HUES48 (cell line): ENCODE measurements around the gene TBC1D4.
A peak's percentile ranks its signal among the peaks of the same experiment; 100 is the strongest.
"Not testable (repeated sequence)": the region's sequence is repeated elsewhere in the genome, so short reads cannot be mapped to it uniquely, and the experiment has no call there.

Source experiments
- H3K27ac ChIP-seq: one replicate; pipeline ENCODE4 v1.7.0; 2013; ENCODE audit warnings: low read depth, low read length, inconsistent platforms
- H3K27me3 ChIP-seq: 2 replicates; pipeline ENCODE4 v1.6.1; 2013; ENCODE audit warnings: mild to moderate bottlenecking, low read length; ENCODE audit not compliant: control insufficient read depth, insufficient read depth
- H3K36me3 ChIP-seq: 2 replicates; pipeline ENCODE4 v1.6.1; 2013; ENCODE audit warnings: low read length; ENCODE audit not compliant: control insufficient read depth, insufficient read depth
- H3K4me1 ChIP-seq: 2 replicates; pipeline ENCODE4 v1.6.1; 2013; ENCODE audit warnings: mild to moderate bottlenecking, low read length; ENCODE audit not compliant: control insufficient read depth, insufficient read depth
- H3K4me3 ChIP-seq: 2 replicates; pipeline ENCODE4 v1.5.1; 2013; ENCODE audit warnings: mild to moderate bottlenecking, low read depth, low read length
- H3K9ac ChIP-seq: 2 replicates; pipeline ENCODE4 v1.6.1; 2013; ENCODE audit warnings: mild to moderate bottlenecking, low read depth, low read length, moderate library complexity
- H3K9me3 ChIP-seq: 2 replicates; pipeline ENCODE4 v1.6.1; 2013; ENCODE audit warnings: low read length; ENCODE audit not compliant: control insufficient read depth, insufficient read depth

Gene TBC1D4

DNA sequence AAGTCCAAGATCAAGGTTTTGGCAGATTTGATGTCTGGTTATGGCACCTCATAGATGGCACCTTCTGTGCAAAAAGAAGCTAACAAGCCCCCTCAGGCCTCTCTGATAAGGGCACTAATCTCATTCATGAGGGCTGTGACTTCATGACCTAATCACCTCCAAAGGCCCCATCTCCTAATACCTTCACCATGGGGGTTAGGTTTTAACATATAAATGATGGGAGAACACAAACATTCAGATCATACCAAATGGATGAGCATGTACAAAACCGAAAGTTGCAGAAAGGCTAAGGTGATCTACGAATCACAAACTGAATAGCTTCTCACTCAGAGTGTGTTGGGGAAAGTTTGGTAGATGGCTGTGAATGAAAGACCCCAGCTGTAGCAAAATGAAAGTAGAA, 217.4 kb downstream of the TBC1D4 start:
- Histone ChIP-seq H3K36me3 (no peaks in the 10 kb centered on the region), H3K9ac (no peak overlapping the region), H3K27ac (peak overlapping the region; percentile 14), H3K4me3 (no peak overlapping the region), H3K9me3 (no peaks in the 10 kb centered on the region), H3K4me1 (no peaks in the 10 kb centered on the region), H3K27me3 (no peaks in the 10 kb centered on the region)

DNA sequence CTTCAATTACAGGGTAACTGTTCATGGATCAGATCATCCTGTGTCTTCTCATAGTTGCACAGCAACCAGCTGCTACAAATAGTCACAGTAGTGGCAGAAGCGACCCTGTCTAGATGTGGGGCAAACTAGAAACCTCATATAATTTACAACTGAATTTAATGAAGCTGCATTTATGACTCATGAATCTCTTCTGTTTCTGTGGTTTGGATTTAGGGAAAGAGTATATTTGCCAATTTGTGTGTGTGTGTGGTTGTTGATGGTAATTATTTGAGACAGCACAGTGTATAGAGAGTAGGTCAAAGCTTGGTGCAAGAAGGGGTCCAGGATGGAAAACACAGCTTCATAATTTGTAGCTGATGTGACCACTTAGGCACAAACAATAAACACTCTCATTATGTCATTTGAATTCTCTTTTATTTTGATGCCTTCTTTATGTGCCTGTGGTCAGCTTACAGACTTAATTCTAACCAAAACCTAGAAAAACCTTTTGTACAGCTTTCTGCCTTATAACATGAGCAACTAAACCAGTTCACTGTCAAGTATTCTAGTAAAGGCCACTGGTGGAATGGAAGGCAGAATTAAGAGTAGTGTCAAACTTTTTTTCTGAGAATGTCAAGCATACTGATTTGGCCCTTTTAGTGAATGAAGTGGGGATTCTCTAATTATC, 218.1 kb downstream of the TBC1D4 start:
- Histone ChIP-seq H3K27ac (no peak overlapping the region), H3K9ac (no peak overlapping the region), H3K27me3 (no peaks in the 10 kb centered on the region), H3K36me3 (no peaks in the 10 kb centered on the region), H3K9me3 (no peaks in the 10 kb centered on the region), H3K4me3 (no peak overlapping the region), H3K4me1 (no peaks in the 10 kb centered on the region)

DNA sequence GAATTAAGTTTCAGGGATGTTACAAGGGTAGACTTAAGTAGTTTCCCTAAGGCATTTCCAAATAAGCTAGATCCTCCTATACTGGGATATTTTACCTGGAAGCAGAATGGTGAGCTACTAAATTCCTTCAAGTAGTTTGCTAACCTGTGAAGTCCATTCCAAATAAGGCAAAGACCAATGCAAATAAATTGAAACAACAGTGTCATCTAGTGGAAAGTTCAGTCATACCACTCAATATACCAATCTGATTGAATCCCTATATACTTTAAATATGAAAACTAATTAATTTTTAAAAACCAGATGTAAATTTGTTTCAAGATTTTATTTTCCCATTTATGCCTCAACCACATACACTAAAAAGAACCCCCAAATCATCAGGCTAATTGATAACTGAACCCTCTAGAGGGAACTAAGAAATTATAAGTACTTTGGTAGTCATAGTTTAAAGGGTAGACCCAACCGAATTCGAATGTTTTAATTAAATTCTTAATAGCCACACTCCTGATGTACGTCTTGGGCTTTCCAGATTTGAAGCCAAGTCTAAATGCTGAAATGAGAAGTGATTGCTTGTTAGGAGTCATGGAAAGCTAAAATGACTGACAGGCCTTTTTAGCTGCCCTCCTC, 223.7 kb downstream of the TBC1D4 start:
- Histone ChIP-seq H3K27ac (no peak overlapping the region), H3K27me3 (no peaks in the 10 kb centered on the region), H3K9me3 (no peaks in the 10 kb centered on the region), H3K36me3 (no peaks in the 10 kb centered on the region), H3K9ac (no peak overlapping the region), H3K4me1 (no peaks in the 10 kb centered on the region), H3K4me3 (no peak overlapping the region)

DNA sequence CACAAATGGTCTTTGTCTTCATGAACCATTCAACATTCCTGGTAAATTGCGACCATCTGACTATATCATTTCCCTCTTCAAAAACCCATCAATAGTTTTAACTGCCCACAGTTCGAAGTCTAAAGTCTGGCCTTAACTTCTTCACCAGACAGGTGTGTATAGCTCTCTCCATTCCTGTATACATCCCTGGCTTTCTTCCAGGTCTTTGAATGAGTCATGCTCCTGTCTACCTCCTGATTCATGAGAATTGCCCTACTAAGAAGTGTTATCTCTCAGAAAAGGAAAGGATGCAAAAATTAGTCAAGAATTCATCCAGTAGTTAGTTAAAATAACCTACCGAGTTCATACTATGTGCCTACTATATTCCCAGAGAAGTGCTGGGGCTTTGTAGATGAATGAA, 225.0 kb downstream of the TBC1D4 start:
- H3K4me3 ChIP-seq: no peak overlapping the region
- no peak overlapping the region for H3K9ac ChIP-seq
- H3K36me3 ChIP-seq: no peaks in the 10 kb centered on the region
- H3K27me3 ChIP-seq: no peaks in the 10 kb centered on the region
- no peaks in the 10 kb centered on the region for H3K9me3 ChIP-seq
- no peak overlapping the region for H3K27ac ChIP-seq
- H3K4me1 ChIP-seq: no peaks in the 10 kb centered on the region

DNA sequence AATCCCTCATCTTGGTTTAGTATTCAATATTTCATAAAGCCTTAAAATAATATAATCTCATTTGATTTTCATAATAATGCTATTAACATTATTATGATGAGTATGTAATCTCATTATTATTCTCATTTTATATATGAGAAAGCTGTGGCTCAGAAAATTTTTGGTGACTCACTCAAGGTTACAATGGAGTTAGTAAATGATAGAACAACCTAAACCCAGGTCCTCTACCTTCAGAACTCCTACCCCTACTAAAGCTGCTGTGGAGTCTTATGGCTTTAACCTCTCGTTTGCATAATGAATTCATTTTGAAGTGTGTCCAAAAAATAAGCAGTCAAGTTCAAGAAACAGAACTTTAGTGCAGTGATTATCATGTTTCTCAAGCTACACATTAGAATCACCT, 226.3 kb downstream of the TBC1D4 start:
- Histone ChIP-seq H3K27ac (no peak overlapping the region), H3K4me1 (no peaks in the 10 kb centered on the region), H3K9me3 (no peaks in the 10 kb centered on the region), H3K27me3 (no peaks in the 10 kb centered on the region), H3K9ac (no peak overlapping the region), H3K4me3 (no peak overlapping the region), H3K36me3 (no peaks in the 10 kb centered on the region)

DNA sequence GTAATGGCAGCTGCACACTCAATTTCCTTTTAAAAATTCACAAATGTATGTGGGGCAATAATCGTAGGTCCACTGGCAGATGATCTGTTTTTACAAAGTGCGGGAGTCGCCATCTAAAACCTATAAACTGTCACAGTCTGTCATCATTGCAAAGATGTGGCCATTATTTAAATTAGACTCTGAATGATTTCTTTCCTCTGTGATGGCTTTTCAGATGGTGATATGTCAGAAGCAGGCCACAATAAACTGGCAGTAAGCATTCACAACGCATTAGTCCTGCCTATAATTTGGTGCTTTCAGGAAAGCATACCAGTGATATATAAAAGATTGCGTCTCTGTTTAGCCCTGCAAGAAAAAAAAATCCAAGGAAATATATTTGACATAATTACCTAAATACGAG, 226.8 kb downstream of the TBC1D4 start:
- no peaks in the 10 kb centered on the region for H3K9me3 ChIP-seq
- H3K27me3 ChIP-seq: no peaks in the 10 kb centered on the region
- H3K36me3 ChIP-seq: no peaks in the 10 kb centered on the region
- H3K9ac ChIP-seq: no peak overlapping the region
- H3K4me1 ChIP-seq: no peaks in the 10 kb centered on the region
- no peak overlapping the region for H3K4me3 ChIP-seq
- no peak overlapping the region for H3K27ac ChIP-seq

DNA sequence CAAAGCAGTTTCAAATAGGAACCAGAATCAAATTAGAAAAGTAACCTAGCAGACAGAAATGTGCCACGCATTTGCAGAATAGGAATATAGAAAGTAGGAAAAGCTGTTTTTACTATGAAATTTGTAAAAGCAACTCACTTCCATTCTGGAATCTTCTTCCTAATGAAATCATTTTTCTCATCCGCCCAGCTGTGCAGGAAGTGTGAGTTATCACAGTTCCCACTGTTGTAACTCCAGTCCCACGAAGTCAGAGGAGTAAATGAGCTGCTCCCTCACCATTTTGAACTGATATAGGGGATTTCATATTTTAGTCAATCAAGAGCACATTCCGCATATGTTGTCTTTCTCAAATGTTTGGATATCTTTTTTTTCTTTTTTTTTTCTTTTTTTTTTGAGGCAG, 230.8 kb downstream of the TBC1D4 start:
- H3K27me3 ChIP-seq: no peaks in the 10 kb centered on the region
- no peak overlapping the region for H3K4me3 ChIP-seq
- no peaks in the 10 kb centered on the region for H3K36me3 ChIP-seq
- H3K27ac ChIP-seq: no peak overlapping the region
- no peak overlapping the region for H3K9ac ChIP-seq
- peaks cover 10% of the 10 kb centered on the region for H3K9me3 ChIP-seq
- H3K4me1 ChIP-seq: no peaks in the 10 kb centered on the region

DNA sequence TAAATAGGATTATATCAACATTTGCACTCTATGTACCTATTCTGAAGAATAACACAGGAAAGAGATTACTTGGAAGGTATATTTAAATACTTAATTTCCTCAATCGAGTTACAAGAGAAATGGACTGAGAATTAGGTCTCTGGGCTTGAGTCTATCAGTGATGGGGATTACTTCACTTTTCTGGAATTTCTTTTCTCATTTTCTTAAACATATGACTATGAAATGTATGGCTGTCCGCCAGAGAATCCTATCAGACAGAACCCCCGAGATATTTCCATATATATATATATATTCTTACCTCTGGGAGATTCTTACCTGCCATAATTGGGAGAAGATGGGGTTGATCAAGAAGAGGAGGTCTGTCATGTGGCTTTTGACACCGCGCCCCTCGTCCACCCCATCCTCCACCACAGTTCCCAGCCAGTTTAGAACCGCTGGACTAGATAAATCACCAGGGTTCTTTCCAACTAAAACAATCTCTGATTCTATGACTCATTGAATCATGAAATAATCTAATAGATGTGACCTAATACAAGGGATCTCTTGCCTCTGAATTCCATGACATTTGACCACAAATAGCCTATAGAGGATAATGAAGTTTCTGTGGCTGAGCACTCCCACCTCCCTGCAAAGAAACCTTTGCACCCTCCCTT, 231.3 kb downstream of the TBC1D4 start:
- H3K9me3 ChIP-seq: peaks cover 10% of the 10 kb centered on the region

DNA sequence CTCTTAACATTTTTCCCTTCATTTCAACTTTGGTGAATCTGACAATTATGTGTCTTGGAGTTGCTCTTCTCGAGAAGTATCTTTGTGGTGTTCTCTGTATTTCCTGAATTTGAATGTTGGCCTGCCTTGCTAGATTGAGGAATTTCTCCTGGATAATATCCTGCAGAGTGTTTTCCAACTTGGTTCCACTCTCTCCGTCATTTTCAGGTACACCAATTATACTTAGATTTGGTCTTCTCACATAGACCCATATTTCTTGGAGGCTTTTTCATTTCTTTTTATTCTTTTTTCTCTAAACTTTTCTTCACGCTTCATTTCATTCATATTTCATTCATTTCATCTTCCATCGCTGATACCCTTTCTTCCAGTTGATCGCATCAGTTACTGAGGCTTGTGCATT, 236.4 kb downstream of the TBC1D4 start:
- not testable (repeated sequence) for H3K4me3 ChIP-seq, H3K27me3 ChIP-seq, H3K9ac ChIP-seq, H3K9me3 ChIP-seq, H3K4me1 ChIP-seq, H3K27ac ChIP-seq, H3K36me3 ChIP-seq

More for the DNA sequence above, 231.3 kb downstream of the TBC1D4 start:
- Histone ChIP-seq H3K27me3 (no peaks in the 10 kb centered on the region), H3K36me3 (no peaks in the 10 kb centered on the region), H3K4me1 (no peaks in the 10 kb centered on the region), H3K4me3 (no peak overlapping the region), H3K9ac (no peak overlapping the region), H3K27ac (no peak overlapping the region)

DNA sequence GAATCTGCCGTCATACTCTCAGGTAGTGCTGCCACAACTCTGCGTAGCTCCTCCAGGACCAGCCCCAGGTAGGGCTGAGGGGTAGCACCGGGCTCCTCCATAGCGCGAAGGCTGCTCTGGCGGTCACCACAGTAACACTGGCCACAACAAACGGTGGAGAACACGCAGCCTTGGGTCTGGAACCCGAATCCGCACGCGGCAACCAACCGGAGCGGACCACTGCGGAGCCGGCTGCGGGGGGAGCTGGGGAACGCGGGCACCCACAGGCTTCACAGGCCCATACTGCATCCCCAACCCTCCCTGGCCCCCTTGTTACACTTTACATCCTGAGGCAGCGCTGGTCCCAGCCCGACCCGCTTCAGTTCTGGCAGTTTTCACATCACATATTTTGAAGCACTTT, 241.7 kb downstream of the TBC1D4 start:
- not testable (repeated sequence) for H3K9me3 ChIP-seq, H3K4me3 ChIP-seq, H3K27ac ChIP-seq, H3K9ac ChIP-seq, H3K36me3 ChIP-seq, H3K4me1 ChIP-seq, H3K27me3 ChIP-seq

DNA sequence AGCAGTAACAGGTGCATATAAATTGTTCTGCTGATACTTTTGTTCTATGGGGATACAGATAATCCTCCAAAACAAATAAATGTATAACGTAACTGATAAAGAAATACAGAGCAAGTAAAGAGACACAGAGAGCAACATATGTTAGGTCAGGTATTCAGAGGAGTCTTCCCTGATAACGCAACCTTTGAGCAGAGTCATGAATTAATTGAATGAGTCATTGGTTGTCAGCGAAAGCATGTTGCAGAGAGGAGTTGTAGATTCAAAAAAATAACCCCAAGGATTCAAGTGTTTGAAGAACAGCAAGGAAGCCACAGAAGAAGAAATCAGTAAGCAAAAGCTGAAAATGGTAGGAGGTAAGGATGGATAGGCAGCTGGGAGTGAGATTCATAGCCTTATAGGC, 245.2 kb downstream of the TBC1D4 start:
- Histone ChIP-seq H3K27me3 (no peaks in the 10 kb centered on the region), H3K4me1 (no peaks in the 10 kb centered on the region), H3K36me3 (no peaks in the 10 kb centered on the region), H3K9ac (no peak overlapping the region), H3K27ac (no peak overlapping the region), H3K9me3 (peaks cover 3% of the 10 kb centered on the region; the same call in 1 of the 2 replicates), H3K4me3 (no peak overlapping the region)
